ENCODE results near the gene CCDC102A. TPM values are rescaled to one million over a fixed set of nuclear protein-coding genes. Genes with fewer than 3 reads are reported as not detected.
A peak's percentile ranks its signal among the peaks of the same experiment; 100 is the strongest.
"Not testable (repeated sequence)": the region's sequence is repeated elsewhere in the genome, so short reads cannot be mapped to it uniquely, and the experiment has no call there.

Gene CCDC102A
- total and polyA plus RNA-seq, 5 experiments from 2014 or later: 7.0 to 17.0 (median 9.2) TPM

GRCh38 chr16:57502048-57502775 is 34.2 kb downstream of the CCDC102A start:
- peaks cover 6 to 21% (median 10%) of the 10 kb centered on the region in 4 donors for H3K4me1 Mint-ChIP-seq
- H3K27ac Mint-ChIP-seq: peak overlapping the region in 4 of 10 donors; percentile 61 to 73 (median 68)
- no peaks in the 10 kb centered on the region for H3K9me3 Mint-ChIP-seq

GRCh38 chr16:57501492-57501891 is 34.9 kb downstream of the CCDC102A start:
- no peaks in the 10 kb centered on the region for H3K36me3 Mint-ChIP-seq
- peaks cover 6 to 21% (median 10%) of the 10 kb centered on the region in 4 donors for H3K4me1 Mint-ChIP-seq
- H3K9me3 Mint-ChIP-seq: no peaks in the 10 kb centered on the region
- ATAC-seq: no peak
- DNase-seq: no peak
- POLR2A ChIA-PET: no interaction called here
- H3K27me3 Mint-ChIP-seq: peaks cover 0 to 6% (median 0%) of the 10 kb centered on the region in 5 donors
- peak overlapping the region in 6 of 10 donors; percentile 22 to 86 (median 66) for H3K27ac Mint-ChIP-seq
- no peak overlapping the region for H3K4me3 Mint-ChIP-seq

More at GRCh38 chr16:57502048-57502775, 34.2 kb downstream of the CCDC102A start:
- H3K36me3 Mint-ChIP-seq: no peaks in the 10 kb centered on the region
- POLR2A ChIA-PET: no interaction called here
- H3K4me3 Mint-ChIP-seq: no peak overlapping the region
- ATAC-seq (no peak), DNase-seq (peak in 1 of 10 donors; percentile 31)
- H3K27me3 Mint-ChIP-seq: peaks cover 0 to 6% (median 0%) of the 10 kb centered on the region in 5 donors

- peak overlapping the region in 9 of 10 donors; percentile 18 to 86 (median 66) for H3K27ac Mint-ChIP-seq
- peak in 1 of 10 donors; percentile 63 for DNase-seq
- H3K4me1 Mint-ChIP-seq: peaks cover 6 to 21% (median 10%) of the 10 kb centered on the region in 4 donors
- peak overlapping the region in 2 of 10 donors; percentile 26 to 74 for H3K4me3 Mint-ChIP-seq
- H3K27me3 Mint-ChIP-seq: peaks cover 0 to 3% (median 0%) of the 10 kb centered on the region in 5 donors
- no peaks in the 10 kb centered on the region for H3K9me3 Mint-ChIP-seq
- peak in 1 of 2 donors; percentile 43 for ATAC-seq
- no peaks in the 10 kb centered on the region for H3K36me3 Mint-ChIP-seq
- POLR2A ChIA-PET: interaction anchor here (0.9 to 1.1 kb wide), 2 partner anchors 38 to 42 kb away, joined by 3 read pairs; partner anchors contain the start of gene POLR2C
Observed at GRCh38 chr16:57500578-57501111, 35.7 kb downstream of the CCDC102A start.

GRCh38 chr16:57499941-57500340 is 36.4 kb downstream of the CCDC102A start:
- not testable (repeated sequence) for ATAC-seq, H3K36me3 Mint-ChIP-seq, H3K27me3 Mint-ChIP-seq, H3K9me3 Mint-ChIP-seq, H3K4me3 Mint-ChIP-seq
- POLR2A ChIA-PET: interaction anchor here (0.9 to 1.1 kb wide), 2 partner anchors 37 to 43 kb away, joined by 3 read pairs; partner anchors contain the start of gene POLR2C
- peak in 1 of 10 donors; percentile 9 for DNase-seq
- peak overlapping the region in 2 of 10 donors; percentile 28 to 32 for H3K27ac Mint-ChIP-seq
- peaks cover 6 to 21% (median 10%) of the 10 kb centered on the region in 4 donors for H3K4me1 Mint-ChIP-seq

GRCh38 chr16:57498031-57498430 is 38.3 kb downstream of the CCDC102A start:
- POLR2A ChIA-PET: interaction anchor here (2.2 kb wide), 1 partner anchor 12 kb away, joined by 6 read pairs; the partner anchor contains the start of gene DOK4
- Mint-ChIP-seq H3K4me3 (no peak overlapping the region), H3K4me1 (peaks cover 6 to 21% (median 10%) of the 10 kb centered on the region in 4 donors), H3K27ac (no peak overlapping the region), H3K36me3 (no peaks in the 10 kb centered on the region), H3K27me3 (peaks cover 0 to 2% (median 0%) of the 10 kb centered on the region in 5 donors), H3K9me3 (no peaks in the 10 kb centered on the region)
- no peak for DNase-seq
- ATAC-seq: no peak

GRCh38 chr16:57497121-57497520 is 39.2 kb downstream of the CCDC102A start:
- ATAC-seq: no peak
- Mint-ChIP-seq H3K36me3 (no peaks in the 10 kb centered on the region), H3K27ac (peak overlapping the region in 1 of 10 donors; percentile 61), H3K4me3 (no peak overlapping the region), H3K9me3 (no peaks in the 10 kb centered on the region), H3K4me1 (peaks cover 6 to 21% (median 11%) of the 10 kb centered on the region in 4 donors), H3K27me3 (peaks cover 0 to 2% (median 0%) of the 10 kb centered on the region in 5 donors)
- no peak for DNase-seq
- POLR2A ChIA-PET: interaction anchor here (2.2 kb wide), 1 partner anchor 11 kb away, joined by 6 read pairs; the partner anchor contains the start of gene DOK4

GRCh38 chr16:57493767-57494166 is 42.6 kb downstream of the CCDC102A start:
- Mint-ChIP-seq H3K27me3 (peaks cover 0 to 2% (median 0%) of the 10 kb centered on the region in 5 donors), H3K27ac (no peak overlapping the region), H3K9me3 (no peaks in the 10 kb centered on the region), H3K4me3 (peak overlapping the region in 1 of 10 donors; percentile 1), H3K36me3 (no peaks in the 10 kb centered on the region), H3K4me1 (peaks cover 0 to 2% (median 0%) of the 10 kb centered on the region in 4 donors)
- no peak for DNase-seq
- POLR2A ChIA-PET: interaction anchor here (0.6 kb wide), 1 partner anchor 629 kb away, joined by 7 read pairs; no protein-coding TSS in a partner anchor
- no peak for ATAC-seq

- ATAC-seq (no peak), DNase-seq (no peak)
- Mint-ChIP-seq H3K27me3 (no peaks in the 10 kb centered on the region), H3K4me3 (no peak overlapping the region), H3K36me3 (no peaks in the 10 kb centered on the region), H3K9me3 (no peaks in the 10 kb centered on the region), H3K4me1 (peaks cover 18 to 31% (median 22%) of the 10 kb centered on the region in 4 donors), H3K27ac (no peak overlapping the region)
- POLR2A ChIA-PET: interaction anchor here (0.6 to 1.2 kb wide), 2 partner anchors 16 to 48 kb away, joined by 3 to 6 read pairs; partner anchors contain the start of gene CCDC102A
Observed at GRCh38 chr16:57489229-57489628, 47.1 kb downstream of the CCDC102A start.

GRCh38 chr16:57486858-57487834 is 49.2 kb downstream of the CCDC102A start:
- Mint-ChIP-seq H3K27me3 (no peaks in the 10 kb centered on the region), H3K9me3 (no peaks in the 10 kb centered on the region), H3K4me1 (peaks cover 18 to 31% (median 22%) of the 10 kb centered on the region in 4 donors), H3K4me3 (peak overlapping the region; percentile 73 to 91 (median 82)), H3K27ac (peak overlapping the region; percentile 35 to 87 (median 66)), H3K36me3 (no peaks in the 10 kb centered on the region)
- DNase-seq (no peak), ATAC-seq (no peak)
- POLR2A ChIA-PET: interaction anchor here (1.0 to 4.5 kb wide), 5 partner anchors 10 to 55 kb away, joined by 3 to 42 read pairs (median 6); partner anchors contain the start of genes ADGRG5, CCDC102A, CIAPIN1 and COQ9

GRCh38 chr16:57485916-57486857 is 50.2 kb downstream of the CCDC102A start, which contains the start of gene DOK4:
TSS of gene DOK4 (minus strand) at chr16:57486493. CDS start at chr16:57479507, 6,986 bp downstream.
- H3K27me3 Mint-ChIP-seq: no peaks in the 10 kb centered on the region
- H3K4me3 Mint-ChIP-seq: peak within 1 kb of the TSS; percentile 83 to 94 (median 88)
- POLR2A ChIA-PET: interaction anchor here (1.0 to 4.5 kb wide), 7 partner anchors 11 to 56 kb away, joined by 3 to 42 read pairs (median 6); partner anchors contain the start of genes ADGRG5, CCDC102A, CIAPIN1 and COQ9
- H3K9me3 Mint-ChIP-seq: no peaks in the 10 kb centered on the region
- DNase-seq (peak; percentile 57 to 84 (median 69)), ATAC-seq (peak; percentile 92 to 96)
- H3K36me3 Mint-ChIP-seq: no peaks in the 10 kb centered on the region
- H3K4me1 Mint-ChIP-seq: peaks cover 19 to 31% (median 22%) of the 10 kb centered on the region in 4 donors
- peak within 1 kb of the TSS; percentile 35 to 88 (median 74) for H3K27ac Mint-ChIP-seq

Data from naive thymus-derived CD8-positive, alpha-beta T cell (primary cell).